Gastroesophageal sphincter (tissue), 3 donors: Measurements from ENCODE around the gene UBE2I.

ENCODE experiments used
- POLR2A ChIP-seq, 2 donors: fragments of 450-650 bp; IDR thresholded peaks; one replicate each; pipeline ENCODE4 v1.6.1; 2017; ENCODE audit warnings: antibody characterized with exemption in 2 of 2, mild to moderate bottlenecking in 2 of 2, moderate library complexity in 1 of 2
- TF ChIP-seq, protein P1 (sequence below), 4 experiments: fragments of 200-600 bp in 2 of 4; fragments of 450-650 bp in 2 of 4; sonication (generic) in 1 of 4; IDR thresholded peaks; one replicate each; pipeline ENCODE4 v1.5.1; 2017 to 2019; ENCODE audit warnings: antibody characterized with exemption in 4 of 4, mild to moderate bottlenecking in 2 of 4, moderate library complexity in 2 of 4

DNA sequence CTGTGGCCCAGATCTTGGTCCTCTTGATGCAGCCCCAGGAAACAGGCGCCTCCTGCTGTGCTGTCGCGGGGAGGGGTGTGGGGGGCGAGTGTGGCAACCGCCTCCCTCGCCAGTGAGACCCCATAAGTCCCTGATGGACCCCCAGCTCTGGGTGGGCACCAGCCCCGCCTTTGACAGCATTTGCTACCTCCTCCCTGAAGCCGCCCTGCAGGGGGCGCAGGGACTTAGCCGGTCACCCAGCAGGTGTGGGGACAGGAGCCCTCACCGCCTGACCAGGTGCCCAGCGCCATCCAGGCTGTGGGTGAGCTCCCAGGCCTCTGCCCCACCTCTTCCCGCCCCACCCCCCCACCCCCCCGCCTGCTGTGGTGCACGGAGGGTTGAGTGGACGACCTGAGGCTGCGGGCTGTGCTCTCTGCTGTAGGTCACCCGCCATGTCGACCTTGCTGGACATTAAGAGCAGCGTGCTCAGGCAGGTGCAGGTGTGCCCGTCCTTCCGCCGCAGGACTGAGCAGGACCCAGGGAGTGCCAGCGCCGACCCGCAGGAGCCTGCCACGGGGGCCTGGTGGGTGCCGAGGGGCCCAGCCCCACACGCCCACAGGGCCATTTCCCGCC lies 28.8 kb downstream of the UBE2I start:
- TF ChIP-seq, protein P1, sequence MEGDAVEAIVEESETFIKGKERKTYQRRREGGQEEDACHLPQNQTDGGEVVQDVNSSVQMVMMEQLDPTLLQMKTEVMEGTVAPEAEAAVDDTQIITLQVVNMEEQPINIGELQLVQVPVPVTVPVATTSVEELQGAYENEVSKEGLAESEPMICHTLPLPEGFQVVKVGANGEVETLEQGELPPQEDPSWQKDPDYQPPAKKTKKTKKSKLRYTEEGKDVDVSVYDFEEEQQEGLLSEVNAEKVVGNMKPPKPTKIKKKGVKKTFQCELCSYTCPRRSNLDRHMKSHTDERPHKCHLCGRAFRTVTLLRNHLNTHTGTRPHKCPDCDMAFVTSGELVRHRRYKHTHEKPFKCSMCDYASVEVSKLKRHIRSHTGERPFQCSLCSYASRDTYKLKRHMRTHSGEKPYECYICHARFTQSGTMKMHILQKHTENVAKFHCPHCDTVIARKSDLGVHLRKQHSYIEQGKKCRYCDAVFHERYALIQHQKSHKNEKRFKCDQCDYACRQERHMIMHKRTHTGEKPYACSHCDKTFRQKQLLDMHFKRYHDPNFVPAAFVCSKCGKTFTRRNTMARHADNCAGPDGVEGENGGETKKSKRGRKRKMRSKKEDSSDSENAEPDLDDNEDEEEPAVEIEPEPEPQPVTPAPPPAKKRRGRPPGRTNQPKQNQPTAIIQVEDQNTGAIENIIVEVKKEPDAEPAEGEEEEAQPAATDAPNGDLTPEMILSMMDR (IDR thresholded peaks at IDR 0.05) = no peak
- TF ChIP-seq POLR2A (IDR thresholded peaks at IDR 0.05) = no peak
